GM15510 (cell line): ENCODE data around the gene TNFAIP8.

Experiments
- POLR2A ChIP-seq: IDR thresholded peaks from 3 replicates; pipeline ENCODE4 v1.6.1; 2011; ENCODE audit warnings: borderline replicate concordance; ENCODE audit not compliant: insufficient read length; ENCODE audit errors: extremely low read depth

TNFAIP8 gene

GRCh38 chr5:119388619-119389190, 32.9 kb downstream of the TNFAIP8 start:
- no peak for TF ChIP-seq POLR2A

- no peak for TF ChIP-seq POLR2A
These were observed 33.6 kb downstream of the TNFAIP8 start for GRCh38 chr5:119389288-119390030.

- TF ChIP-seq POLR2A: no peak
These were observed 34.6 kb downstream of the TNFAIP8 start for GRCh38 chr5:119390404-119390803.

DNA sequence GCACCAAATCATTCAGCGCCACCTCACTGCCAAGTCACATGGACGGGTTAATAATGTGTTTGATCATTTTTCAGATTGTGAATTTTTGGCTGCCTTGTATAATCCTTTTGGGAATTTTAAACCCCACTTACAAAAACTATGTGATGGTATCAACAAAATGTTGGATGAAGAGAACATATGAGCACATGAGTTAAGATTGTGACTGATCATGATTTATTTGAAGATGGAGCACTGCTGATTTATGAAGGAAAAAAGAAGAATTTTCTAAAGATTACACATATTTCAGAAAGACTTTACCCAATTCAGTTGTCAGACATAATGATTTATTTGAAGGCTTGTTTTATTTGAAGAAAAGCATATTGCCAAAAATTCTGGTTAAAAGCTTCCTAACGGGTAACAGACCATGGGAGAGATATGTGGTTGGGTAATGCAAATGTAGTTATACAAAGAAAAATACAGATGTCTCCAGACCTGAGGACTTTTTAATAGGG, 37.4 kb downstream of the TNFAIP8 start:
- no peak for TF ChIP-seq POLR2A

GRCh38 chr5:119393746-119394145, 37.9 kb downstream of the TNFAIP8 start:
- TF ChIP-seq POLR2A: no peak

GRCh38 chr5:119395080-119395836, 39.4 kb downstream of the TNFAIP8 start:
- TF ChIP-seq POLR2A: no peak

GRCh38 chr5:119396030-119396664, 40.3 kb downstream of the TNFAIP8 start:
- peak; percentile 21 for TF ChIP-seq POLR2A

DNA sequence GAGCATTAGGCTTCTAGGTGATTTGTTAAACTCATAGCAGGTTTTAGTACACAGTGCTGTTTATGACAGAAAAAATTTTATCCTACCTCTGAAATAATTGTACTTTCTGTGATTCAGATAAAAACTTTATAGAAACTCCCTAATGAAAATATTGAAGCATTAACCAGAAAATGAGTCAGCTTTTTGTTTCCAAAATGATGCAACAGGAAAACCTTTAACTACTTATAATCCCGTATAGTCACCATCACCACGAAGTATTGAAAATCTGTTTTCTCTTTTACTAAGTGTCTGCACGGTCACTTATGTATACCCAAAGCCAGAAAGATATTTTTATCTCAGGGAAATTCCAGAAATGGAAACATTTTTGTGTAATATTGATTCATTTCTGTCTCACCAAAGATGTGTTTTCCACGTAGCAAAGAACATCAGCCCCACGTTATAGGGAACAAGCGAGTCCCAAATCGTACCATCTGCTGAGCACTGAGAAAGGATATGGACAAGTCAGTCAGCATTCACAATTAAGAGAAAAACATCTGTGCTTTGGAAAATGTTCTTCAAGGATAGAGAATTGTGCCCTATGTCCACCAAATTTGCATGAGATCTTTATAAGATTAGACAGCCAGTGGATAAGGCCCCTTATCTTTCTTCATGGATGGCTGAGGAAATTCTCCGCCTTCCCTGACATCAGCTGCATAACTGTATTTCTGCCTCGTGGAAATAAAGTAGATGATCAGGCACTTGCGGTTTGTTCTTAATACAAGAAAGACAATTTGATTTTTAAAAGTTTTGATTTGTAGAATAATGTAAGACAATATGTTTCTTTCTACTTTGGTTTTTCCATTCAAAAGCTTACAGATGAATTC, 41.9 kb downstream of the TNFAIP8 start:
- no peak for TF ChIP-seq POLR2A

GRCh38 chr5:119398727-119399466, 43.1 kb downstream of the TNFAIP8 start:
- TF ChIP-seq POLR2A: no peak

GRCh38 chr5:119400245-119400644, 44.4 kb downstream of the TNFAIP8 start:
- no peak for TF ChIP-seq POLR2A

DNA sequence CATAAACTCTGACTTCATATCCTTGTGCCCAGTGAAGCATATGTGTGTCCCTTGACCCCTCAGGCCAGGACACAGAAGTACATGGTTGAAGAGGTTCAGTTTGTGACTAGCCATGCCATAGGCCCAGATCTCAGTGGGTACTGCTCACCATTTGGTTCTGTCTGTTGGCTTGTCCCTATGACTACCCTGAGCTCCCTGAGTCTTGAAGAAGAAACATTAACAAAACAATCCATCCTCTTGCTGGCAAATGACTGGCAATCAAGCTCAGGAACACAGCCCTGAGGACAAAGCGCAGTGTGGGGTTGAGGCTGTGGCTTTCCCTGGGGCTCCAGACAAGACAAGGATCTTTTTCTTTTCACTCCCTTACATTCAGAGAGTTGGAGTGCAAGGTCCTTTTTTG, 46.3 kb downstream of the TNFAIP8 start:
- no peak for TF ChIP-seq POLR2A

DNA sequence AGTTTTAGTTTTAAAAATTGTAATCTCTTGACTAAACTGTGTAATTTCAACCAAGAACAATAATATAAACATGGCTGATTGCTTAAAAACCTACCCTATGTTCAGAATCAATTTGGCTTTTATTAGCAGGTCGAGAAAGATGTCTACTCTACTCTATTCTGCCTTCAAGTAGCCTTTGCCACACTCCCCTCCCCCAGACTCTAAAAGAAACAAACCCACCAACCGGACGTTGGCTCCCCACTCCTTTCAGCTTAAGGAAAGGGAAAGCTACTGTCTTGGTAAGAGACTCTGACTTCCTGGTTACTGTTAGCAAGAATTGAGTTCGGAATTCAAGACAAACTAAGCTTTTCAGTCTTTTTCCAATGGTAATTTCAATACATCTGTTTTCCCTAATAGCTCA, 46.7 kb downstream of the TNFAIP8 start:
- no peak for TF ChIP-seq POLR2A

DNA sequence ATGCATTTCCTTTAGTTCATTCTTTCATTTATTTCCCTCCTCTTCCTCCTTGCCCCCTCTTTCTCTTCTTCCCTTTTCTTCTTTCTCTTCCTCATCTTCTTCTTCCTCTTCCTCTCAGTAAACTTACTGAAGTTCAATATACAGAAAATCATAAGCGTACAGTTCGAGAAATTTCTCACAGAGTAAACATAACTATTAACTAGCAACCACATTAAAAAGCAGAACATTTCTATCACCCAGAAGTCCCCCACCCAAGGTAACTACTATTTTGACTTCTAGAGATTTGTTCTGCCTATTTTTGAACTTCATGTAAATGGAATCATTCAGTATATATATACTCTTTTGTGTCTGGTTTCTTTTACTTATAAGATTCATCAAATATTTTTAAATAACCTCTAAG, 48.2 kb downstream of the TNFAIP8 start:
- TF ChIP-seq POLR2A: no peak
